C4-2B (cell line): ENCODE measurements around the gene ECSCR.

Experiments
- H3K27ac ChIP-seq: fragments of 450-650 bp; 2 replicates; pipeline ENCODE4 v1.5.1; 2017
- ZFX ChIP-seq: fragments of 450-650 bp; IDR thresholded peaks from 2 replicates; pipeline ENCODE4 v1.6.1; 2017
- TF ChIP-seq, protein P1 (sequence below): fragments of 450-650 bp; conservative IDR thresholded peaks from 2 replicates; pipeline ENCODE4 v1.5.1; 2017; ENCODE audit warnings: mild to moderate bottlenecking

Gene ECSCR

DNA sequence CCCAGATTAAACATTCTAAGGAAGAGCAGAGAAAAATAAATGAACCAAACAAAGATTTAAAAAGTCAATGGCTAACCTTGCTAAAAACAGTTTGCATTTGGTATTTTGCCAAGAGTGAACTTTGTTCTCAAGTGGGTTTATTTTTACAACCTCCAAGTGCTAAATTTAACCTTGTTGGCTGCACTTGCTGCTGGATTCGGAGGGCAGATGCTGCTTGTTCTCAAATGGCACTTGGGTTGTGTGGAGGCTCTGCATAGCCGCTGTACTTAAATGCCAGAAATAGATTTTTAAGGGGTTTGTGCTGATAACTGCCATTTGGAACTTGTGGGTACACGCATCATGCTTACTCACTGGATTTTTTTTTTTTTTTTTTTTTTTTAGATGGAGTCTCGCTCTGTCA is 45.3 kb downstream of the ECSCR start:
- TF ChIP-seq, protein P1, sequence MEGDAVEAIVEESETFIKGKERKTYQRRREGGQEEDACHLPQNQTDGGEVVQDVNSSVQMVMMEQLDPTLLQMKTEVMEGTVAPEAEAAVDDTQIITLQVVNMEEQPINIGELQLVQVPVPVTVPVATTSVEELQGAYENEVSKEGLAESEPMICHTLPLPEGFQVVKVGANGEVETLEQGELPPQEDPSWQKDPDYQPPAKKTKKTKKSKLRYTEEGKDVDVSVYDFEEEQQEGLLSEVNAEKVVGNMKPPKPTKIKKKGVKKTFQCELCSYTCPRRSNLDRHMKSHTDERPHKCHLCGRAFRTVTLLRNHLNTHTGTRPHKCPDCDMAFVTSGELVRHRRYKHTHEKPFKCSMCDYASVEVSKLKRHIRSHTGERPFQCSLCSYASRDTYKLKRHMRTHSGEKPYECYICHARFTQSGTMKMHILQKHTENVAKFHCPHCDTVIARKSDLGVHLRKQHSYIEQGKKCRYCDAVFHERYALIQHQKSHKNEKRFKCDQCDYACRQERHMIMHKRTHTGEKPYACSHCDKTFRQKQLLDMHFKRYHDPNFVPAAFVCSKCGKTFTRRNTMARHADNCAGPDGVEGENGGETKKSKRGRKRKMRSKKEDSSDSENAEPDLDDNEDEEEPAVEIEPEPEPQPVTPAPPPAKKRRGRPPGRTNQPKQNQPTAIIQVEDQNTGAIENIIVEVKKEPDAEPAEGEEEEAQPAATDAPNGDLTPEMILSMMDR = no peak
- no peak for TF ChIP-seq ZFX
- H3K27ac ChIP-seq = no peak overlapping the region

DNA sequence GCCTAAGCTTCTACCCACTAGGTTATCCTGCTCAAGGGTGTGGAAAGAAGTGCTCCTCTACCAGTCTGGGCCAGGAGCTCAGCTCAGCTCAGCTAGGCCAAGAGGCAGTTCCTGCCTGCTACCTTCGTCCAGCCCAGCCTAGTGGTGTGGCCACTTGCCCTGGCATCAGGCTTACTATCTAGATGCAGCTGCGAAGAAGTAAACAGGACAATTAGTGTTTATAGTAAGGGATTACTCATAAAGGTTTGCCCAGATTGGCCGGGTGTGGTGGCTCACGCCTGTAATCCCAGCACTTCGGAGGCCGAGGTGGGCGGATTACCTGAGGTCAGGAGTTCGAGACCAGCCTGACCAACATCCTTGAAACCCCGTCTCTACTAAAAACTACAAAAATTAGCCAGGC is 45.9 kb downstream of the ECSCR start:
- TF ChIP-seq ZFX = no peak
- TF ChIP-seq, protein P1 = no peak
- H3K27ac ChIP-seq = no peak overlapping the region

DNA sequence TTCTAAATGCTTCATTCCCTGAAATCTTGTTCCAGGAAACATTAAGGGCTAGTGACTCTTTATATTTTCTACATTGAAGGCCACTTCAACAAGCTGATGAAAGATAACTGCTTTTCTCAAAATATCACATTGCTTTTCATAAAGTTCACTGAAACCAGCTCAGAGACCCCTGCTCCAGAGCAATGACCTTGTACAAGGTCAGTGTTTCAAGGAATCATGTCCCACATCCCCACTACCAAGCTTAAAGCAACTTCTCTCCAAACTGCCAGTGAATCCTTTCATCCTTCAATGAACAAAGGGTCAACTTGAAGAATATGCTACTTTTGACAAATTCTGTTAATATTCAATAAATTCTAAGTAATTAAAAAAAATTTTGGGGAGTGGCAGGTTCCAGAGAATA is 46.7 kb downstream of the ECSCR start:
- TF ChIP-seq, protein P1 = no peak
- TF ChIP-seq ZFX = no peak
- no peak overlapping the region for H3K27ac ChIP-seq

DNA sequence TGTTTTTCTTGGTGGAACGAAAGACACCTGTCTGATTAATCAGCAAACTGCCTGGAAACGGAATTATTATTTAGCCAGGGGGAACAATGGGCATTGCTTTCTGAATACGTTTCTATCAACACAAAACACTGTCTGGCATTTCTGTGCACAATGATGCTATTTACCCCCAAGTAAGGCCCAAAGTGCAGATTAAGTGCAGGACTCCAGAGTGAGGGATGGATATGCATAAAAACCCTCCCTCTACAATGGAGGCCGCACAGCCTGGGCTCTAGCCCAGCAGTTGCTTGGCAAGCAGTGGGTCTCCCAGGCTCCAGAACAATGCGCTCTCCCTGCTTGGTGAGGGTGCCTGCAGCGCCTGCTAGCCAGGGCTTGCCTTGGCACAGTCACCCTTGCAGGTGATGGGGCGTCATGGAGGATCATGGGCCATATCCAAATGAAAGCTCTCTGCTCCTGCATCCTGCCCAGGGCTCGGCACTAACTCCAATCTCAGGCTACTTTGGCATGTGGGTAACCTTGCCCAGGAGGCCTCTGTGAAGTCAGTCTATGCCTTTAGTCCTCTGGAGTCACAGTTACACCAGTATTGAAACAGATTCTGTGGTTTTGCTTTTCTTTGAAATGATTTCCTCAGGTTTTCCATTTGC is 47.2 kb downstream of the ECSCR start:
- TF ChIP-seq, protein P1 = no peak
- TF ChIP-seq ZFX = no peak
- no peak overlapping the region for H3K27ac ChIP-seq

DNA sequence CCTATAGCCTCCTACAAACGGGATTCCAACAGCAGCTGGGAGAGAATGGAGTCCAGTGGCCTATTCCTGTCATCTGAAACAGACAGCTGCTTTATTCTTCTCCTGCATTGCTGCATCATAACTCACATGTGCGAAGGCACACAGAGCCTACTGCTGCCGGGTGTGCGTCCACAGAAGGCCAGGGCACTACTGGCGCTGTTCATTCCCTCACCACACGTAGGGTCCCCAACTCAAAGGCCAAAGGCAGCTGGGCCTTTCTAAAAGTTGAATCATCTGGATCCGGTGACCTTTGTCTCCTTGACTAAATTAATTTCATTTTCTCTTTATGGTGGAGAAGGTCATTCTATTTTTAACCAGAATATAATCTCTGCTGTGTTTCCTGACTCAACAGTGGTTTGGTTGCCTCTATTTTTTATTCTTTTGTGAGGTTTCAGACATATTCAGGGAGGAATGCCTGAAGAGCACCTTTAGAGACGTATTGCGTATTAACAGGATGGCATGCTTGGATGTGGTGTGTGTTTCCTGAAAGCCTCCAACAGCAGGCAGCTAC is 47.9 kb downstream of the ECSCR start:
- TF ChIP-seq, protein P1 = no peak
- TF ChIP-seq ZFX = no peak
- H3K27ac ChIP-seq = no peak overlapping the region

DNA sequence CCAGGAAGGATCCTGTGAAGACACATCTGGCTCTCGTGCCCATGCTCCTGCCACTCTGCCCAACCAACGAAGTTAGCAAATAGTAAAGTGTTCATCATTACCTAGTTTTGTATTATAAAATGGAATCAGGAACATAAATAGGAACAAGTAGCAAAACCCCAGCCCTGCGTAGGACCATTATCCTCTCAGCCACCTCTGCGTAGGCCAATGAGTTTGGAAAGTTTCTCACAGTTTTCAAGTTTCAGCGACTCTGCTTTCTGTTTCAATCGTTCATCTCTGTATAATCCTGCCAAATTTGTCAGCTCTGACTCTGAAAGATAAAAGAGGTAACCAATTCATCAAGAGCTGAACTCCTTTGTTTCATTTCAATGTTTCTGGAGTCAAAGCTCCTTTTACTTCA is 48.6 kb downstream of the ECSCR start:
- TF ChIP-seq ZFX = no peak
- TF ChIP-seq, protein P1 = no peak
- H3K27ac ChIP-seq = no peak overlapping the region

DNA sequence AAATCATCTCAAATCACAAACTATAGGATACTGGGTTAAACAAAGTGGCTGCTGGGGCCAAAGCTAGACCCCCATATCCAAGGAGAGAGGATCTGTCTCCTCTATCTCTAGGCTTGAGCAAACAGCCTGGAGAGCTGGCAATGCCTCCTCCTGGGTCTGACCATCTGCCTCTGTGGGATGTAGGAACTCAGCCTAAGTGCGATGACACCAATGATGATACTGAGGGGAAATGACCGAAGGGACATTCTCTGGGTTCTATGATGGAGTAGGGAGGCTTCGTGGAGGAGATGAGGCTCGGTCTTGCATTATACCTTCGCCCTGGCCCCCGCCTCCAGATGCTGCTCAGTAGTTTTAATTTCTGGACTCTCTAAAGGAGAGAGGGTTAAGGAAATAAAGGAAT is 49.4 kb downstream of the ECSCR start:
- no peak for TF ChIP-seq ZFX
- TF ChIP-seq, protein P1 = no peak
- no peak overlapping the region for H3K27ac ChIP-seq
